A673 (cell line): ENCODE results near the gene MLKL.

ENCODE experiments used
- EZH2 ChIP-seq: fragments of 200-600 bp; sonication (generic); IDR thresholded peaks from 2 replicates; pipeline ENCODE4 v1.6.1; 2017; ENCODE audit warnings: borderline replicate concordance, low read depth, mild to moderate bottlenecking, mixed read lengths, antibody characterized with exemption, low read length; ENCODE audit not compliant: poor library complexity, severe bottlenecking
- TF ChIP-seq, protein P1 (sequence below): fragments of 300-800, 200-600 bp; sonication (generic); conservative IDR thresholded peaks from 2 replicates; pipeline ENCODE4 v1.5.1; 2017; ENCODE audit warnings: low read depth, mild to moderate bottlenecking, antibody characterized with exemption, low read length, moderate library complexity, mixed read lengths

DNA sequence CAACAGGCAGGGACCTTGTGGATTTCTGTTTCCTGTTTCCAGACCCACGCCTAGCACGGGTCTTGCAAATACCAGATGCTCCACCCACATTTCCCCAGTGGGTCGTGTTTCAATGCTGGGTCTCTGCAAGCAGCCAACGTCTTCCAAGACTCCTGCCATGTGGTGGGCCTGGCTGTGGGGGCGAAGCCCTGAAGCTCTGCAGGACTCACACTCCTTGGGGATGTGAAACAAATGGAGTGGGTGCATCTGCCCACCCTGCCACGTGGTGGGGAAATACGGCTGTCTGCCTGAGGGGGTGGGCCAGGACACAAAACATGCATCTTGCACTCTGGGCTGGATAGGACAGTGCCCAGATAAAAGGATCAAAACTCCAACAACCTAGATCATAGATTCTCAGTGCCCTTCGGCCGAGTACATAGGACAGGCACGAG is 41.4 kb upstream of the MLKL start:
- TF ChIP-seq, protein P1, sequence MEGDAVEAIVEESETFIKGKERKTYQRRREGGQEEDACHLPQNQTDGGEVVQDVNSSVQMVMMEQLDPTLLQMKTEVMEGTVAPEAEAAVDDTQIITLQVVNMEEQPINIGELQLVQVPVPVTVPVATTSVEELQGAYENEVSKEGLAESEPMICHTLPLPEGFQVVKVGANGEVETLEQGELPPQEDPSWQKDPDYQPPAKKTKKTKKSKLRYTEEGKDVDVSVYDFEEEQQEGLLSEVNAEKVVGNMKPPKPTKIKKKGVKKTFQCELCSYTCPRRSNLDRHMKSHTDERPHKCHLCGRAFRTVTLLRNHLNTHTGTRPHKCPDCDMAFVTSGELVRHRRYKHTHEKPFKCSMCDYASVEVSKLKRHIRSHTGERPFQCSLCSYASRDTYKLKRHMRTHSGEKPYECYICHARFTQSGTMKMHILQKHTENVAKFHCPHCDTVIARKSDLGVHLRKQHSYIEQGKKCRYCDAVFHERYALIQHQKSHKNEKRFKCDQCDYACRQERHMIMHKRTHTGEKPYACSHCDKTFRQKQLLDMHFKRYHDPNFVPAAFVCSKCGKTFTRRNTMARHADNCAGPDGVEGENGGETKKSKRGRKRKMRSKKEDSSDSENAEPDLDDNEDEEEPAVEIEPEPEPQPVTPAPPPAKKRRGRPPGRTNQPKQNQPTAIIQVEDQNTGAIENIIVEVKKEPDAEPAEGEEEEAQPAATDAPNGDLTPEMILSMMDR: no peak
- no peak for TF ChIP-seq EZH2
